Osteocyte (in vitro differentiated cells): ENCODE results near the gene ZNF862. TPM values are rescaled to one million over a fixed set of nuclear protein-coding genes. Genes with fewer than 3 reads are reported as not detected.

Source experiments
- DNase-seq: peaks from one replicate; pipeline ENCODE4 v3.0.0; 2021; ENCODE audit warnings: mixed read lengths; ENCODE audit not compliant: unreplicated experiment; ENCODE audit errors: extremely low spot score
- H3K27ac Mint-ChIP-seq: one replicate; pipeline ENCODE4 v1.8.0; 2021; ENCODE audit warnings: mild to moderate bottlenecking, mixed read lengths; ENCODE audit not compliant: unreplicated experiment
- H3K27me3 Mint-ChIP-seq: one replicate; pipeline ENCODE4 v1.8.0; 2021; ENCODE audit warnings: mixed read lengths; ENCODE audit not compliant: unreplicated experiment
- H3K36me3 Mint-ChIP-seq: one replicate; pipeline ENCODE4 v1.8.0; 2021; ENCODE audit warnings: mixed read lengths; ENCODE audit not compliant: unreplicated experiment
- H3K4me1 Mint-ChIP-seq: one replicate; pipeline ENCODE4 v1.8.0; 2021; ENCODE audit warnings: mixed read lengths; ENCODE audit not compliant: unreplicated experiment
- H3K4me3 Mint-ChIP-seq: one replicate; pipeline ENCODE4 v1.8.0; 2021; ENCODE audit warnings: mild to moderate bottlenecking, moderate library complexity, mixed read lengths; ENCODE audit not compliant: unreplicated experiment
- H3K9me3 Mint-ChIP-seq: one replicate; pipeline ENCODE4 v1.8.0; 2021; ENCODE audit warnings: mixed read lengths; ENCODE audit not compliant: unreplicated experiment
- total RNA-seq: library from RNA; stranded (reverse); gene quantifications from 2 replicates; pipeline ENCODE4 v1.2.1, GENCODE V29; 2021
- TF ChIP-seq, protein P1 (sequence below): fragments of 200-600 bp; sonication (generic); IDR thresholded peaks from 2 replicates; pipeline ENCODE4 v1.5.0; 2021; ENCODE audit warnings: antibody characterized with exemption, mild to moderate bottlenecking, moderate library complexity

Gene ZNF862
- total RNA-seq, 1 donor from 2014 or later, result 25.3 TPM

DNA sequence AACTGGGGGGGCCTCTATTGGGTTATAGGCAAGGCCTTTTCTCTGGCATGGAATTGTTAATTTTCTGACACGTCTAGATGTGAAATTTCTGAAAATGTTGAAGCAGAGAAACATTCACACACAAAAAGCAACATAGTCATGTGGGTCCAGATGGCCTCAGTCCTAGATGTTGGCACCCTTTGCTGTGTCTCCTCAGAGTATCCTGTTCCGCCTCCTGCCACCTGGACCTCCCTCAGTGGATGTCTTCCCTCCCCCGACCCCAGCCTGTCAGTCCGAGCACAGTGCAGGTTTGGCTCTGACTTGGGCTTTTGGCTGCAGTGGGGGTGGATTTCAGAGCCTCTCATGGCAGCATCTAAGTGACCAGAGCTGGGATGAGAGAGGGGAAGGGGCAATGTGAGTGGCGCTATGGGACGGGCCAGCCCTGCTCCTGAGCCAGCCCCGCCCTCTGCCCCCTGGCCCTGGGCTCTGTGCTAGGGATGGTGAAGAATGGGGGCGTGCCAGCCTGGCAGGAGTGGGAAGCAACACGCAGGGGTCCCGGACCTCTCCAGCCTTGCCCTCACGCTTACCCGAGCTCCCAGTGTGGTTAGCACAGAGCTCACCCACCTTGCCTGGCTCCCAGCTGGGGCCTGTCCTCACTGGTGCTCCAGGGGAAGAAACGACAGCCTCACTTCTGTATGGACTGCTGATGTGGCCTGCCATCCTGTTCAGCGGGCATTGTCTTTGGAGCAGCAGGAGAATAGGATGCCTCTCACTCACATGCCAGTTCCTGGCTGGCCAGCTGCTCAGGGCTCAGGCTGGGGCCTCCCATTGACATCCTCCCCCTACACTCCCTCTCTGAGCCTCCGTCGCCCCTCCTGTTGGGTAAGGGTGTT lies 41.8 kb downstream of the ZNF862 start:
- H3K36me3 Mint-ChIP-seq, result no peaks in the 10 kb centered on the region

DNA sequence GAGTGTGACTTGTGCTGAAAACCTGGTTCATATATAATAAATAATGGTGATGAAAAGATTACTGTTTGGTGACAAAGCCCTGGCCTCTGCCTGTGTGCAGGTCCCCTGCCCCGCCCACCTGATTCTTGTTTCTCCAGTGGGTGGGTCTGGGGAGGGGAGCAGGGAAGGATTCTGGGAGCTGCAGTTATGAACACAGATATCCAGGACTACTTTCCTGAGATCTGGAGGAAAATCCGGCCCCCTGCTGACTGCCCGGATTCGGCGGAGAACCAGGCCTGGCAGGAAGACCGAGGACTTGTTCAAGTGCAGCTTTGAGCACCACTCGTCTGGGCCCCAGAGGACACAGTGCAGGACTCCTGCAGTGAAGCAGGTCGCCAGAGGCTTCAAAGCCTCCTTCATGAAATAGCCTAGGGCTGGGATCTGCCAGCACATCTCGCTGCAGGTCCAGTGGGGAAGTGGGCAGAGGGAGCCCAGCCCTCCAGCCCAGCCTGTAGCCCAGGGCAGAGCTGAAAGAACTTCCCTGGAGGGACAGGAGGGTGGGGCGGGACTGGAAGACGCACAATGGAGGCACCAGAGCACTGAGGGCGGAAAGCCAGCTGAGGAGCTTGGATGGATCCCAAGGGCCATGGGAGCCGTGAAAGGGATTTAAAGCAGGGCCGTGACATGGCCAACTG lies 42.6 kb downstream of the ZNF862 start:
- Mint-ChIP-seq H3K36me3 (no peaks in the 10 kb centered on the region), H3K4me1 (peaks cover 35% of the 10 kb centered on the region), H3K4me3 (no peak overlapping the region), H3K27me3 (no peaks in the 10 kb centered on the region), H3K9me3 (no peaks in the 10 kb centered on the region), H3K27ac (no peak overlapping the region)
- TF ChIP-seq, protein P1, sequence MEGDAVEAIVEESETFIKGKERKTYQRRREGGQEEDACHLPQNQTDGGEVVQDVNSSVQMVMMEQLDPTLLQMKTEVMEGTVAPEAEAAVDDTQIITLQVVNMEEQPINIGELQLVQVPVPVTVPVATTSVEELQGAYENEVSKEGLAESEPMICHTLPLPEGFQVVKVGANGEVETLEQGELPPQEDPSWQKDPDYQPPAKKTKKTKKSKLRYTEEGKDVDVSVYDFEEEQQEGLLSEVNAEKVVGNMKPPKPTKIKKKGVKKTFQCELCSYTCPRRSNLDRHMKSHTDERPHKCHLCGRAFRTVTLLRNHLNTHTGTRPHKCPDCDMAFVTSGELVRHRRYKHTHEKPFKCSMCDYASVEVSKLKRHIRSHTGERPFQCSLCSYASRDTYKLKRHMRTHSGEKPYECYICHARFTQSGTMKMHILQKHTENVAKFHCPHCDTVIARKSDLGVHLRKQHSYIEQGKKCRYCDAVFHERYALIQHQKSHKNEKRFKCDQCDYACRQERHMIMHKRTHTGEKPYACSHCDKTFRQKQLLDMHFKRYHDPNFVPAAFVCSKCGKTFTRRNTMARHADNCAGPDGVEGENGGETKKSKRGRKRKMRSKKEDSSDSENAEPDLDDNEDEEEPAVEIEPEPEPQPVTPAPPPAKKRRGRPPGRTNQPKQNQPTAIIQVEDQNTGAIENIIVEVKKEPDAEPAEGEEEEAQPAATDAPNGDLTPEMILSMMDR, result no peak
- no peak for DNase-seq

More for the DNA sequence above, 41.8 kb downstream of the ZNF862 start:
- H3K4me3 Mint-ChIP-seq, result no peak overlapping the region
- H3K27me3 Mint-ChIP-seq, result no peaks in the 10 kb centered on the region
- TF ChIP-seq, protein P1, result no peak
- peaks cover 31% of the 10 kb centered on the region for H3K4me1 Mint-ChIP-seq
- H3K27ac Mint-ChIP-seq, result no peak overlapping the region
- no peak for DNase-seq
- no peaks in the 10 kb centered on the region for H3K9me3 Mint-ChIP-seq

DNA sequence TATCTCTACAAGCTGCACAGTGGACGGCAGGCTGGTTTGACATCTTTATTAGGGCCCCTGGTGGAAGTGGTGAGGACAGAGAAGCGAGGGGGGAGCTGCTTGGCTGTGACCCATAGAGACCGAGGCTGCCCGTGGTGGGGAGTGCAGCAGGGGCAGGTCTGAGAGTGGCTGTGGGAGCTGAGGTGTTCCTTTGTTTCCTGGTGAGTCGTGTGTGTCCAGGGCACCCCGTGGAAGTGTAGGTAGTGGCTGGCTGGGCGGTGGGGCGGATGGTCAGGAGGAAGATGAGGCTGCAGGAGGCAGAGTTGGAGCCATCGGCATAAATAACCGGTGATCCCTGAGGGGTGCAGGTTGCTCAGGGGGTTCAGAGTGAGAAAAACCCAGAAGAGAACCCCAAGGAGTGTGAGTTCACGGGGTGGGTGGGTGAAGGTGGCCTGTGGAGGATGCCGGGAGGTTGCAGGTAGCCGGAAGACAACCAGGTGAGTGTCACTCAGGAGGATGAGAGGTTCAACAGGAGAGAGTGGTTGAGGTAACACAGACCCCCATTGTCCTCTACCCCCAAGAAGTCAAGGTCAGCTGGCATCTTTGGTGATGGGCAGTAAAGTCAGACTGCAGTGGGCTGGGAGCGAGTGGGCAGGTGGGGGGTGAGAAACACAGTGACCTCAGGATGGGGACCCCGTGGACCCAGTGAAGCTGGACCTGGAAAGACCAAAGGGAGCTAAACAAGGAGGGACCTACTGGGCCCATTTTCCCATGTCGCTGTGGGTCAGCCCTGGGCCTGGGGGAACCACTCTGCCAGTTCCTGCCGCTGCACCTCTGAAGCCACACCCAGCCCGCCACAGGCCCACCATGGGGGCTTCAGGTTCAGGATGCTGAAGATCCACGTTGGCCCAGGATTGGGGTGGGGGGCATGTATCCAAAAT lies 43.4 kb downstream of the ZNF862 start:
- no peak overlapping the region for H3K27ac Mint-ChIP-seq
- H3K36me3 Mint-ChIP-seq, result no peaks in the 10 kb centered on the region
- TF ChIP-seq, protein P1, result no peak
- no peaks in the 10 kb centered on the region for H3K9me3 Mint-ChIP-seq
- no peaks in the 10 kb centered on the region for H3K27me3 Mint-ChIP-seq
- peaks cover 43% of the 10 kb centered on the region for H3K4me1 Mint-ChIP-seq
- no peak overlapping the region for H3K4me3 Mint-ChIP-seq
- no peak for DNase-seq

DNA sequence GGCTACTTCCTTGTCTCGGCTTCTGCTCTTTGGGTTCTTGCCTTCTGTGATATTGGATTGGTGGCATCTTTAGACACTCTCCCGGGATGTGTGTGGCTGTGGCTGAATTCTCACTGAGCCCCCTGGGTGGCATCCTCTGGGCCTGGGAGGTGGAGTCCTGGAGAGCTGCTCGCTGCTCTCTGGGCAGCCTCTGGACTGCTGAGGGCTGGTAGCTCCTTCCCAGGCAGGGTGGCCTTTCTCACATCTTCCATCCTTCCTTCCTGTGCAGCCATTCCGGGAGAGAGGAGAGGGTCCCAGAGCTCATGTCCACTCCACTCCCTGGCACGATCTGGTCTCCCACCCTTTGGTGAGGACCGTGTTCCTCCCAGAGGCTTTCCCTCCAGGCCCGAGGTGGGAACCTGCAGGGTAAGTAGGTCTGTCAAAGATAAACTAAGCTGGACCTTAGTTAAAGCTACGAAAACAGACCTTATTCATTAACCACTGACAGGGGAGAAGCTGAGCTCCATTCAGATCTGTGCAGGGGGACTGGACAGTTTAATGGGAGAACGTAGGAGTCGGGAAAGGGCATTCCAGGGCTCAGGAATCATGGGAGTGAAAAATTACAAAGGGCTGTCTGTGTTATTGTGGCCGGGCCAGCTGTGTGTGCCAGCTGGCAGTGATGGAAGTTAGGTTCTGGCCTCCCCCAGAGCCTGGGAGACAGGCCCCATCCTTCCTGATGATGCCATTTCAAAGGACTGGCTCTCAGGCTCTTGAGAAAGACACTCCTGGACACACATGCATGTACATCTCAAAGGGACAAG lies 44.3 kb downstream of the ZNF862 start:
- Mint-ChIP-seq H3K36me3 (no peaks in the 10 kb centered on the region), H3K4me3 (no peak overlapping the region), H3K4me1 (peaks cover 48% of the 10 kb centered on the region), H3K27ac (no peak overlapping the region), H3K27me3 (no peaks in the 10 kb centered on the region), H3K9me3 (no peaks in the 10 kb centered on the region)
- TF ChIP-seq, protein P1, result no peak
- DNase-seq, result no peak
